Left hindlimb (tissue), 1 donor: Measurements from ENCODE around the gene TRAF5.
"Not testable (repeated sequence)": the region's sequence is repeated elsewhere in the genome, so short reads cannot be mapped to it uniquely, and the experiment has no call there.

ENCODE experiments used
- DNase-seq: peaks from one replicate; pipeline ENCODE4 v3.0.0-alpha.2; 2018

TRAF5 gene, protein sequence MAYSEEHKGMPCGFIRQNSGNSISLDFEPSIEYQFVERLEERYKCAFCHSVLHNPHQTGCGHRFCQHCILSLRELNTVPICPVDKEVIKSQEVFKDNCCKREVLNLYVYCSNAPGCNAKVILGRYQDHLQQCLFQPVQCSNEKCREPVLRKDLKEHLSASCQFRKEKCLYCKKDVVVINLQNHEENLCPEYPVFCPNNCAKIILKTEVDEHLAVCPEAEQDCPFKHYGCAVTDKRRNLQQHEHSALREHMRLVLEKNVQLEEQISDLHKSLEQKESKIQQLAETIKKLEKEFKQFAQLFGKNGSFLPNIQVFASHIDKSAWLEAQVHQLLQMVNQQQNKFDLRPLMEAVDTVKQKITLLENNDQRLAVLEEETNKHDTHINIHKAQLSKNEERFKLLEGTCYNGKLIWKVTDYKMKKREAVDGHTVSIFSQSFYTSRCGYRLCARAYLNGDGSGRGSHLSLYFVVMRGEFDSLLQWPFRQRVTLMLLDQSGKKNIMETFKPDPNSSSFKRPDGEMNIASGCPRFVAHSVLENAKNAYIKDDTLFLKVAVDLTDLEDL

DNA sequence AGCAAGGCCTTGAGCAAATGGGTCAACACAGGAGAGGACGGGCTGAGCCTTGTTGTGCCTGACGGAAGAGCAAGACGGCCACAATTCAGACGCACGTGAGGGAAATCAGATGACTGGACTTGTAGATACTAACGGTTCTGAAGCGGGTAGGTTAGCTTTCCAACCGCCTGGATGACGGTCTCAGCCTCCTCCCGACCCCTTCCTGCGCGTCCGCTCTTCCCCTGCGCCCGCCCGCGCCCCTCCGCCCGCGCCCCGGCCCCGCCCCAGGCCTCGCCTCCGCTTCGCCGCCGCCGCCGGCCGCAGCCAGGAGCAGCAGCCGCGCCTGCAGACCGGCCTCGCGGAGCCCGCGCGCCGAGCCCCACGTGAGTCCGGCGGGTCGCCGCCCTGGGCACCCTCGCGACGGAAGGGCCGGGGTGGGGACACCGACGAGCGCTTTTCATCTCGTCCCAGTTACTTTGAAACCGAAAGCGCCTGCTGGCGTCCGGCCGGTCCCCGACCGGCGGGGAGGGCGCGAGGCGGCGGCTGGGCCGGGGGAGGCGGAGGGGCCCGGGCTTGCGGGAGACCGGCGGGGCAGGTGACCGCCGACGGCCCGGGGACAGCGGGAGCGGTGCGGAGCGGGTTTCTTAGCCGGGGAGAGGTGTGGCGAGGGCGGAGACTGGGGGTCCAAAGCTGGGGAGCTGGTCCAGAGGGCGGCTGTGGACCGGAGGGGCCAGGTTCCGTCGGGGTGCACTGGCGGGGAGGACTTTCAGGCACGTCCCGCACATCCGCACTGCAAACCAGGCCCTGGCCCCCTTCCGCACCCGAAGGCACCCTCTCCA, at the start of gene TRAF5:
TRAF5 (plus strand) TSS at position 306 of the 818 bp plus-strand sequence. CDS start 26,407 bp downstream, outside the sequence.
- peak; percentile 80 for DNase-seq

DNA sequence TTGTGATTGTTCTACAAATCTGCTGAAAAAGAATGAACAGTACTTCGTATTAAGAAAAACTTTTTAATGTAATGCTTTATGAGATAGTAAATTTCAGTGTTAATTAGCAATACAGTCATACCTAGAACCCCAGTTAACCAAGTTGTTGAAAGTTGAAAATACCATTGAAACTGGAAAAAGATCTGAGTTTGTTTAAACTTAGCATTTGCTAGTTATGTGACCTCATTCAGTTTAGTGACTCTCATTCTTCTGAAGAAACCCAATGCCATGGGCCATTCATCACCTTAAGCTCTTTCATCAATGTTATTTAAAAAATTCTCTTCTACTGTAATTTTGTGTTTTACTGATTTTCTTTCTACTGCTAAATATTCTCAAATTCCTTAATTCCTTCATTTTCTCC, 47.3 kb upstream of the TRAF5 start:
- DNase-seq: no peak

DNA sequence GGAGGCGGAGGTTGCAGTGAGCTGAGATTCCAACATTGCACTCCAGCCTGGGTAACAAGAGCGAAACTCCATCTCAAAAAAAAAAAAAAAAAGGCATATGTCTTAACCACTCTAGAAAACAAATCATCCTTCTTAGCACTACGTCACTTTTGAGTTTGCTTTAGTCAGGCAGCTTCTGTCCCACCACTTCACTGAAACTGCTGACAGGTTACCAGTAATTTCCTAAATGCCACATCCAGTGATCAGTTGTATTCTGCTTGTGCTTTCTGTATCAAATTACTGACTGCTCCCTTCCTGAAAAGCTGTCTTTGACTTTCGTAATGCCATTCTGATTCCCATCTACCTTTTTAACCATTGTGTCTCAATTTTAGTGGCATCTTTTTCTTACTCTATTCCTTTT, 45.7 kb upstream of the TRAF5 start:
- DNase-seq: no peak

DNA sequence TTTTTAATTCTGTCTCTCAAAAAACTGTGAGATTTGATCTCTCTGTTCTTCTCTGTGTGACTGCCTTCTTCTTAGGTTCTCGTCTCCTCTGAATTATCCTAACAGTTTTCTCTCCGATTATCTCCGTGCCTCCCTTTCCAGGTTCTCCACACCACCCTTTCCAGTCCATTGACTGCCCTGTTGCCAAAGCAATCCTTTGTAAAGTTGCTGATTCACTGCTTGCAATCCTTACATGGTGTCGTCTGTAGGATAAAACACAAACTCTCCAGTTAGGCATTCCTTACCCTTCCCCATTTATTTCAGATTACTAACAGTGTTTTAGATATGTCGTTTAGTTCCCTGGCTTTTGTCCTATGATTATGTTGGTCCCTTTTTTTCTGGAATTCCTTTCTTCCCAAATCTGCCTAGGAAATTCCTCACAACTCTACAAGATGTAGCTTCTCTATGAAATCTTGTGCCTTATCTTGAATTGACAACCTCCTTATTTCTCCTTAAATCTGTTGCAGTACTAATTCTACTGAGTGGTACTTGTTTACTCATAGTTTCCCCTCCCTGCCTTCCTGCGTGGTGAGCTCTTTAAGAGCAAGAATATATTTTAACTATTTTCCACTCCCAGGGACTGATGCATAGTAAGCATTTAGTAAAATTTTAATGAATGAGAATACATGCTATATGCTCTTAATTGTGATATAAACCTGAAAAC, 45.2 kb upstream of the TRAF5 start:
- no peak for DNase-seq

DNA sequence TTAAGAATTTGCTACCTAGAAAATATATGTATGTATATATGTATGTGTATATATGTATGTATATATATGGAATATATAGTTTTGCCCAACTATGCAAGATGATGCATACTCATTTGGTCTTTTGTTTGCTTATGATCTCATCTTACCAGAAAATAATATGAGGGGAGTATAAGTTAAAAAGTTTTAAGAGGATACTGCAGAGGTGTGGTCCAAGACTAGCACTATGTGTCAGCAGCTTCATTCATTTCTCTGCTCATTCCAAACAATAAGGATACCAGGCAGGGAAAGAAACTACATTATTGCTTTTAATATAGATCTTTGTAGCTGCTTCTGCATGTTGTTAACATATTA, 44.6 kb upstream of the TRAF5 start:
- no peak for DNase-seq

DNA sequence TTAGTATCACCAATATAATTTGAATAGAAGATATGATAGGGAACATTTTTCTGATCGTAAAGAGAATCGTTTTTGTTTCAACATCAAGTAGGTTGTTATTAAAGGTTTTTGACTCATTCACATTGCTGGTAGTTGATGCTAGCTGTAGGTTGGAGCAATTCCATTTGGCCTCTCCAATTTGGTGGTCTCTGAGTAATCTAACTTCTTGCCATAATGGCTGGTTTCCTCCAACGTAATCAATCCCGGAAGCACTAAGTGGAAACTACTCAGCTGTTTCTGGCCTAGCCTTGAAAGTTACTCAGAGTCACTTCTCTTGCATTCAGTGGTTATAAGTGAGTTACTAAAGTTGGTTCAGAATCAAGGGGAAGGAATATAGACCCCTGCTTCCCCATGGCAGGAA, 41.4 kb upstream of the TRAF5 start:
- no peak for DNase-seq

DNA sequence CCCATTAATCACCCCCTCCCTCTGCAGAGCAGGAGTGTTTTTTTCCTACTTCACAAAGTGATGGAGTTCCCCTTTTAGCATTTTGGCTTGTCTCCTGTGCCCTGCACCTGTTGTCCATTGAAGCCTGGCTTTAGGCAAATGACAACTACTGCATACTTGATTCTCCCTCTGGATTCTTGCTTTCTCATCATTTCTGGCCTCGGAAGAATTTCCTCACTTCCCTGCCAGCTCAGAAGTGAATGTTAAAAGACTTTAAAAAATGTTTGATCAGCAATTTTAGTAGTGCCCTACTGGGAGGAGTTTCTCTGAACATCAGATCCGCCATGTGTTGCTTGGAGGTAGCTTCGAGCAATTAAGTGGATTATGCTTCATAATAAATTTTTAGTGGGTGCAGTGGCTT, 39.4 kb upstream of the TRAF5 start:
- no peak for DNase-seq

DNA sequence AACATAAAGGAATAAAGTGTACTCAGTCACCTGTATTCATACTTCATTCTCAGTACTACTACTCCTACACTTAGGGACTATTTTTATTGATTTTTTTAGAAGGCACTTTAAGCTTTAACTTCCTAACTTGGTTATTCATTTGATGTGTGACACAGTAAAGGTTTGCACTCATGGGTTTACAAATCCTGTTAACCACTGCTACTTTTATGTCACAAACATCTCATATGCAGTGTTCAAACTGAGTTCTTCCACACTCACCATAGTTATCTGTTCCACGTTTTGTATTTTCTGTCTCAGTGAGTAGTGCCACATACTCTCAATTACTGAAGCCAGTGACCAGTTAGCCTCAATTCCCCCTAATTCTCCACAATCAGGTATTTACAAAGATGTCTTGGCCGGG, 34.2 kb upstream of the TRAF5 start:
- DNase-seq: no peak

DNA sequence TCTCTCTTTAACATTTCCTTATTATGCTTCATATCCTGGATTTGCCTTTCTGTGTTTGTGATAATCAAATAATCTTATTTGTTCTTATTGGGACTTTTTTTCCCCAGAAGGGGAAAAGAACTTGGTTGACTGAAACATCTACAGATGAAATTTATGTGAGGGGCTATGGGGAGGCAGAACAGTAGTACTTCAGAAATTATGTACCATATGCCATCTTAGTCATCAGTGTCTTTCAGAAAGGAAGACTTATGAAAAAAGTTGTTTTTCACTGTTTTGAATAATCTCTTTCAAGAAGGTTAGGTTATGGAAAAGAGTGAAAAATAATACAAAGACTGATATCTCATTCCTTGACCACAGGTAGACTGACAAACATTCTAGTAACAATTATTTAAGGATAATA, 30.2 kb upstream of the TRAF5 start:
- no peak for DNase-seq

DNA sequence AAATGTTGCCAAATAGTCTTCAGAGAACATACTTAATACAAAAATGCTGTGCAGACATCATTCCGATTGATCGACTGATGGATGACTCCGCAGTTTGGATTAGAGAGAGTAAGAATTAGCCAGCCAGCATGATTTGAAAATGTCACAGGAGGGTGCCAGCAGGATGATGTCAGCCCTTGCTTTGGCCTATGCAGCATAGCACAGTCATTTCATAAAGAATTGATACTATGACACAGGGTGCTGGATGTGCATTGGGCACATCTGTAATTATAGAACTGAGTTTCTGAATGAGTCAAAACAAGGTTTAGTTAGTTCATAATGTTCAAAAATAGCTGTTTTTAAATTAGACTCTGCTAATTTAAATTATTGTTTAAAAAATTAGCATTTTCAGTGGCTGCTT, 21.6 kb upstream of the TRAF5 start:
- DNase-seq: no peak

DNA sequence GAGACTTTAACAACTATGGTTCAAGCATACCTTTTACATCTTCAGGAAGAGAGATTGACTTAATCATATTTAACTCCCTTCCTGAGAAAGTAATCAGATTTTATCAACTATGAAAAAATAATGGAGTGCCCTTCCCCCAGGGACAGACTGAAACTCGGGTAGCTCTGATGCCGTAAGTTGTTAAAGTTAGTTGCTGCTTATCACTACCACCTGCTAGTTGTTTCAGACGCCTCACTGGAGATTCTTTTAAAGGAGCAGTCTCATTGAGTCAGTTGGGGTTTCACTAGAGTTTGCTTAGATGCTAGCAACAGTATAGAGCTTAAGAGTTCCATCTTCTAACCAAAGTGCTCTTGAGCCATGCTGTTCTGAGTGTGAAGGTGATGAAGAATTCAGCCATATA, 17.0 kb upstream of the TRAF5 start:
- DNase-seq: no peak

DNA sequence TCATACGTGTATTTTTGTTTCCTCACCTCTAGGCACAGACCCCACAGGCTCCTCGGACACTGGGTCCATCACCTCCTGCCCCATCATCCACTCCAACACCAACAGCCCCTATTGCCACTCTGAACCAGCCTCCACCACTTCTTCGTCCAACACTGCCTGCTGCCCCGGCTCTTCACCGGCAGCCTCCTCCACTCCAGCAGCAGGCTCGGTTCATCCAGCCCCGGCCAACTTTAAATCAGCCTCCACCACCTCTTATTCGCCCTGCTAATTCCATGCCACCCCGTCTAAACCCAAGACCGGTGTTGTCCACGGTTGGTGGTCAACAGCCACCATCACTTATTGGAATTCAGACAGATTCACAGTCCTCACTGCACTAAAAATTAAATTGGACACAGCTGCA, 13.2 kb upstream of the TRAF5 start:
- no peak for DNase-seq

DNA sequence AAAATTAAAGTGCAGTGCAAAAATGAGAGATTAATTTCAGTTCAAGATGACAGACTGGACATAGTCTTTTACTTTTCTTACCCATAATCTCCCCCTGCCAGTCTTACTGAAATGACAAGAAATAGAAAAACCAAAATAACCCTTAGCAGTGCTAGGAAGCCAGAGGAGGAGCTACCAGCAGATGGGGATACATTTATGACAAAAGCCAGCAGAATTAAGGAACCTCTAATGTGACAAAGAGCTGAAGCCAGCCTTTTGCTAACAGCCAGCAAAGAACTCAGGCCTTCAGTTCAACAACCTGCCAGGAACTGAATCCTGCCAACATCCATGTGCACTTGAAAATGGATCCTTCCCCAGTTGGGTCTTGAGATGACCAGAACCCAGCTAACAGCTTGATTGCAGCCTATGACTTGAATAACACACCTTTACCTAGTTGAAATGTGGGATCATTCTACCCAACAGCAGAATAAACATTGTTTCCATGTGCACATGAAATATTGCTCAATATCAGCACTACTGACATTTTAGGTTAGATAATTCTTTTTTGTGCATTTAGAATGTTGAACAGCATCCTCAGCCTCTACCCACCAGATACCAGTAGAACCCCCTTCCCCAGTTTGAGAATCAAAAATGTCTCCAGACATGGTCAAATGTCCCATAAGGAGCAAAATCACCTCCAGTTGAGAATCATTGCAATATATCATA, 7.9 kb upstream of the TRAF5 start:
- no peak for DNase-seq

DNA sequence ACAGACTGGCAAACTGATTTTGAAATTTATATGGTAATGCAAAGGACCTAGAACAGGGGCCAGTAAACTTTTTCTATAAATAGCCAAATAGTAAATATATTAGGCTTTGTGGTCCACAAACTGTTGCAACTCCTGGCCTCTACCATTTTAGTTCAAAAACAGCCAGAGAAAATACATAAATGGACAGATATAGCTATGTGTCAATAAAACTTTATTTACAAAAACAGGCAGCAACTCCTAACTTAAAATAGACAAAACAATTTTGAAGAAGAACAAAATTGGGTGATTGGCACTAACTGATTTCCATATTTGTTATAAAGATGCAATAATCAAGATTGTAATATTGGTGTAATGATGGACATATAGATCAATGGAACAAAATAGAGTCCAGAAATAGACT, 6.7 kb upstream of the TRAF5 start:
- DNase-seq: no peak

DNA sequence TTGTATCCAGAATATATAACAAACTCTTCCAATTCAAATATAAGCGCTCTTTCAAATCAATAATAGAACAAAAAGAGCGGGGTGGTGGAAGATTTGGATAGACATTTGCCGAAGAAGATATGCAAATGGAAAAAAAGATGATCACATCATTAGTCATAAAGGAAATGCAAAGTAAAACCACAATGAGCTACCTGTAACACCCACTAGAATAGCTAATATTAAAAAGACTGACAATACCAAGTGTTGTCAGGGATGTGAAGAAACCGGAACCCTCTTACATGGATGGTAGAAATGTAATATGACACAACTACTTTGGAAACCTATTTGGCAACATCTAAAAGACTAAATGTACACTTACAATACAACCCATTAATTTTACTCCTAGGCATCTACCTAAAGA, 5.7 kb upstream of the TRAF5 start:
- DNase-seq: no peak

DNA sequence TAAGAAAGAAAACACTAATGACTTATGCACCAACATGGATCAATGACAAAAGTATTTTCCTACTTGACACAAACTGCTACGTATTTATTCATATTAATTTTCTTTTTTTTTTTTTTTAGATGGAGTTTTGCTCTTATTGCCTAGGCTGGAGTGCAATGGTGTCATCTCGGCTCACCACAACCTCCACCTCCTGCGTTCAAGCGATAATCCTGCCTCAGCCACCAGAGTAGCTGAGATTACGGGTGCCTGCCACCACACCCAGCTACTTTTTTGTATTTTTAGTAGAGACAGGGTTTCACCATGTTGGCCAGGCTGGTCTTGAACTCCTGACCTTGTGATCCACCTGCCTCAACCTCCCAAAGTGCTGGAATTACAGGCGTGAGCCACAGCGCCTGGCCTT, 5.0 kb upstream of the TRAF5 start:
- DNase-seq: not testable (repeated sequence)

DNA sequence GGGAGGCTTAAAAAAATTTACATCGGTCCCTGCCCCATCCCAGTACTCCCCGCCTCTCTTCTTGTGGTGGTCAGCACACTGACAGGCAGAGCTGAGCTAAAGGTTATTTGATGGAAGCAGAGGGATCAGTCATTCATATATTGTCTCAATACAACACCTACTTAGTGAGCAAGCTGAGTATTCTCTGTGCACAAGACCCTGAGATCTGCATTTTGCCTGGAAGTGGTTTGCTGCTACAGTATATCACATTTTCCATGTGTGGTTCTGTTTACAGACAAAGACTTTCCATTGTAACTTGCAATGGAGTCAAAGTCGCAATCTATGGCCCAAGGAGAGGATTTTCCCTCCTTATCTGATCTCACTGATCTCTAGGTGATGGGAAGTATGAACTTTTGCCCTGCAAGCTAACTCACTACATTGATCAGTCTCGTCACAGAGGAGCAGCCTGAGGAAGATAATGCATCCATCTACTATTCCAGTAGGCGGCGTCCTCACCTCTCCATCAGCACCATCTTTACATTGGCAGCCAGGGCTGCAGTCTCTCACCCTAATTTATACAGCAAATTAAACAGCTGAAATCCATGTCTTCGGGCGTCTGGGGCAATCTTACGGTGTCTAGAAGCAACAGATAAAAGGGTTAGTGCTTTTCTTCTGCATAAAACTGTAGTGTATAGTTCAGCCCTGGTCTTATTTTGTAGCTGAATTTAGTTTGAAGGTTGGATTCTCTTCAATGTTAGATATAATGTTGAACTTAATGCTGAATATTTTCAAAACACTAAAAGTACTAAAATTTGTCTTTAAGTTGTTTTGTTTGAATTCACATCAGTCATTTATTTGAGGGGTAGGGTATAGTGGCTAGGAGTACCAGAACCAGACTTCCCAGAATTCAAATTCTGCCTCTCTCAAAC, 3.2 kb upstream of the TRAF5 start:
- peak; percentile 50 for DNase-seq

DNA sequence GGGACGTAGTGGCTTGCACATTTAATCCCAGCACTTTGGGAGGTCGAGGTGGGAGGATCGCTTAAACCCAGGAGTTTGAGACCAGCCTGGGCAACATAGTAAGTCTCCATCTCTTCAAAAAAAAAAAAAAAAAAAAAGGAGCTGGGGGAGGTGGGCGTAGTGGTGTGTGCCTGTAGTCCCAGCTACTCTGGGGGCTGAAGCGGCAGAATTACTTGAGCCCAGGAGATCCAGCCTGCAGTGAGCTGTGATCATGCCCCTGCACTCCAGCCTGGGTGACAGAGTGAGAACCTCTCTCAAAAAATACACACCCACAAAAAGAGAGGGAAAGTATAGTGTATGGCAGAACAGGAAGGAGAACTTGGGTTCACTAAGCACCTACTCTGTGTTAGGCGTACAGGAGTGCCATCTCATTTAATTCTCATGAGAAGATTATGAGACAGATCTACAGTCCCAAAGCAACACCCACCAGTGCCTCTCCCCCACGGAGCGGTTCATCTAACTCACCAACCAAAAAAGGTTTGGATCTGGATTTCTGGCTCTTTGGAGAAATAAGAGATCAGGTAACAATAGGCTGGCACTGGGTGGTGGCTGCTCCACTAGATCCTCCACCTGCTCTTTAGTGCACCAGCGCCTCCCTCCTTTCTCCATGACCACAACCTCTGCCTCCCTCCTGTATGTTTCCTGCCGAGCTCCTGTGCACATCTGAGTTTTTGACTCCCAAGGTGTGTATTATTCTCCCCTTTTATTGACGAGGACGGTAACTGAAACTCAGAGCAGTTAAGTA, 1.4 kb upstream of the TRAF5 start:
- DNase-seq: no peak

DNA sequence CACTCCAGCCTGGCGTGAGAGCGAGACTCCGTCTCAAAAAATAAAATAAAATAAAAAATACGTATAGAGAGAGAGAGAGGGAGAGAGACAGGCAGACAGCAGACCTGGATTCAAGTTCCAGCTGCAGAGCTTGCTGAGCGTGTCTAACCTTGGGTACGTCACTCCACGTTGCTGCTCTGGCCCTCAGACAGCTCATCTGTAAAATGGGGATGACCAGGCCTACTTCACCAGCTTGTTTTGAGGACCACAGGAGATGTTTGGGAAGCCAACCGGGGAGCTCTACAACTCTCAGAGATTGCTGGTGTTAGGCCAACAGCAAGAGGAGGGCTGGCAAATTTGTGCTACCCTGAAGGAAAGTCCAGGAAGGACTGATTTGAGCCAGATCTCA, 499 bp upstream of the TRAF5 start:
- no peak for DNase-seq

DNA sequence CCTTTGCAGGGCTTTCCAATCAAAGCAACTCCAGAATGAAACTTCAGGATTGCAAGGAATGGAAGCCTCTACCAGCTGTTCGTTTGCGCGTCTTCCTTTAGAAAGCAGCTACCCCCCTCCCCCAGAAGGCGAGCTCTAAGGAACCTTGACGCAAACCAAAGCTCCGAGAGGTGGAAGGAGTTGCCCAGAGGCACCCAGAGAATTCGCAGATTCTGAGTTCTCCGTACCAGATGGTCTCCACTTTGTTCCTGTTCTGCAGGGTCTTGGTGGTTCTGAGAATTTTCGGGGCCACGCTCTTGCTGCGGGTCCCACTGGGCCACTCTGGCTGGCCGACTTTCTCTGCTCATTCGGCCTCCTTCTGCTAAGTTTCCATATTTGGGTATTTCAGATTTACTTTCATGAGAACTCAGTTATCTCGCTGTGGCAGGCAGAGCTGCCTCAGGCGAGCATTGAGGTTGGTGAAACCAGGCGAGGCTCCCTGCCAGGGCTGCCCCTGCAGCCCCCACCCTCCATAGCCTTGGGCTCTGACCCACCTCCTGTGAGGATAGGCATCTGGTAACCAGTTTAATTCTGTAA, 801 bp downstream of the TRAF5 start:
- DNase-seq: peak; percentile 60
